NOMO-1 treated with DMSO at 0.1 percent for 48 hours (cell line): ENCODE results near the gene MAGEA9B.
"Not testable (repeated sequence)": the region's sequence is repeated elsewhere in the genome, so short reads cannot be mapped to it uniquely, and the experiment has no call there.

Source experiments
- DNase-seq: peaks from one replicate; lab custom pipeline; 2025; ENCODE audit not compliant: unreplicated experiment; lab: John Stamatoyannopoulos, UW

MAGEA9B gene, protein sequence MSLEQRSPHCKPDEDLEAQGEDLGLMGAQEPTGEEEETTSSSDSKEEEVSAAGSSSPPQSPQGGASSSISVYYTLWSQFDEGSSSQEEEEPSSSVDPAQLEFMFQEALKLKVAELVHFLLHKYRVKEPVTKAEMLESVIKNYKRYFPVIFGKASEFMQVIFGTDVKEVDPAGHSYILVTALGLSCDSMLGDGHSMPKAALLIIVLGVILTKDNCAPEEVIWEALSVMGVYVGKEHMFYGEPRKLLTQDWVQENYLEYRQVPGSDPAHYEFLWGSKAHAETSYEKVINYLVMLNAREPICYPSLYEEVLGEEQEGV

DNA sequence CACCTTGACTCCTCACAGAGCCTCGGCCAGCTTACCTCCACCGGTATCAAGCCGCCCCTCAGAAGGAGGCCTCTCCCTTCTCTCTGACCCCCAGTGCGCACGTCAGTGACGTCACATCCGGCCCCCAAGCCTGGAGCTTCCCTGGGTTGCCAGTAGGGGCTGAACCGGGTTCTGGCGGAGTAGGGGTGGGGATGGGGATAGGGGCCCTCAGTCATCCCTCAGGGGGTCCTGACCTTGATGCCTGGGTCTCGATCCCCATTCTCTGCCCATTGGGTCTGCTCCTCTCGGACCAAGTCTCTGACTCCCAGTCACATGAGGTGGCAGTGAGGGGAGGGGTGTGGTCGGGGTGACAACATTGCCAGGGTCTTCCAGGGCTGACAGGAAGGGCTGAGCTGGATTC lies at the start of gene MAGEA9B:
Gene MAGEA9B (minus strand): TSS at position 101 of the 400 bp plus-strand sequence. CDS start 4,280 bp downstream, outside the sequence.
- DNase-seq, result not testable (repeated sequence)

DNA sequence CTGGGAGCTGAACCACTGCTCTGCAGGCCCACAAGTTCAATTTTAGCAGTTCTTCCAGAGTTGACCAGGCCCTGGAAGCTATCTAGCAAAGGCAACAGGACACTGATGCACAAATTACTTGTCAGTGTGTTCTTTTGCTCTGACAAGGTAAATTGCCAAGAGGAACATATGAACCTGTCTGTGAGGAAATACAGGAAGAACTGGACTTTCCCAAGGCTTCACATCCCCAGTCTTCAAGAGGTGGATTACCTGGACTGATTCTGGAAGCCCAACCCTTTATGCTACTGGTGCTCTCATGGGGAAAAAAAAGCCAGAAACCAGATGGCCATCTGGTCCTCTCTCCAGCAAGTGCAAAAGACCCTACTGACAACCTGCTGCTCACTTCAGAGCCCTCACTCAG lies 46.3 kb upstream of the MAGEA9B start:
- no peak for DNase-seq

DNA sequence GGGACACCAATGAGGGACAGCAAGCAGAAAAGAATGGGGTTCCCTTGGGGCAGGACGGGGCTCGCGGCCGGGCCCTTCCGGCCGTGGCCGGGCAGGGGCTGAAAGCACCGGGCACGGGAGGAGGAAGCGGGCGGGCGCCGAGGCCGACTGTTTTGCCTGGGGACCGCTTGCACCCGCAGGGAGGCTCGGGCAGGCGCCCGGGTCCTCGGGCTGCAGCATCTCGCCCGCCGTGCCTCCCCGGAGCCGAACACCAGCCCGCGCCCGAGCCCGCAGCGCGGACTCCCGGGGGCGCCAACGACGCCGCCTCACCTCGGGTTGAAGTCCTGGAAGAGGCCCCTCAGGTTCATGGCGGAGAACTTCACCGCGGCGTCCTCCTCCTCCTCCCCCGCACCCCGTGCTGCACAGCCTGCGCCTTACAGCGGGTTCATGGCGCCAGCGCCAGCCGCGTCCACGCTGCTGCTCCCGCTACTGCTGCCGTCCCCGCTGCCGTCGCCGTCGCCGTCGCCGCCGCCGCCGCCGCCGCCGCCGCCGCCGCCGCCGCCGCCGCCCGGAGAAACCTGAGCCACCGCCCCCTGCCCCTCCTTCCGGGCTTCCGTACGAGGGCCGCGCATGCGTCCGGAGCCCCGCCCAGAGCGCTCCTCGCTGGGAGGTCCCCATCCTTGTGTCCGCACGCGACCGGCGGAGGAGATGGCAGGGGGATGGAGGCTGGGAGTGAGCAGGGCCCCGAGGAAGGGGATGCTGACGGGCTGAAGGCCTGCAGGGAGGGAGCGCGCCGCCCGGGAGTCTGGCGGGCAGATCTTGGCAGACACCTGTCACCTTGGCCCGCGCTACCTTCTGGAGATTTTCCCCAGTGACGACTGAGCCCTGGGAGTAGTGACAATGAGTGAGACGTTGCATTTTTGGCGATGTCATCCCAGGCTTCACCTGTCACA lies 44.2 kb upstream of the MAGEA9B start, which contains the start of gene TMEM185A:
Gene TMEM185A (minus strand): TSS at position 559 of the 932 bp plus-strand sequence. CDS start 212 bp downstream, at position 347.
- peak; percentile 27 for DNase-seq

DNA sequence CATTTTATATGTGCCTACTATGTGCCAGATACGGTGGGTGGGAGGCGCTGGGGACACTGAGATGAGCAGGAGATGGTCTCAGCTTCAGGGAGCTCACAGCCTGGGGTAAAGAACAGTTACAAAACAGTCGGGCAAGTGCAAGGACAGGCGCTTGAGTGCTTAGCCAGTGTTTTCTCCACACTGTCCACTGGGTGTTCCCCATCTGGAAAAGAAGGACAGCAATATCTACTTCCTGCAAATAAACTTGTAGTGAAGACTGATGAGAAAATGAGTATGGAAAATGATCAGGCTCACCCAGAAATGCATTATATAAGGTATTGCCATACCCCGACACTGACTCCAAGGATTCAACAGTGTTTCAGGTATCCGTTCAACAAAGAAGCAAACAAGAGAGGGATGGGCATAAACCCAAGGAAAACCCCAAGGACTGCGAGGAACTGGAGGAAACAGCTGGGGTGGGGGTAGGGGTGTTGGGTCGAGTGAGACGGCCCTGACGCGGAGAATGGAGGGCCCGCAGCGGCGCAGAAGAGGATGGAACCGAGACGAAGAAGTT lies 43.5 kb upstream of the MAGEA9B start:
- DNase-seq, result no peak

DNA sequence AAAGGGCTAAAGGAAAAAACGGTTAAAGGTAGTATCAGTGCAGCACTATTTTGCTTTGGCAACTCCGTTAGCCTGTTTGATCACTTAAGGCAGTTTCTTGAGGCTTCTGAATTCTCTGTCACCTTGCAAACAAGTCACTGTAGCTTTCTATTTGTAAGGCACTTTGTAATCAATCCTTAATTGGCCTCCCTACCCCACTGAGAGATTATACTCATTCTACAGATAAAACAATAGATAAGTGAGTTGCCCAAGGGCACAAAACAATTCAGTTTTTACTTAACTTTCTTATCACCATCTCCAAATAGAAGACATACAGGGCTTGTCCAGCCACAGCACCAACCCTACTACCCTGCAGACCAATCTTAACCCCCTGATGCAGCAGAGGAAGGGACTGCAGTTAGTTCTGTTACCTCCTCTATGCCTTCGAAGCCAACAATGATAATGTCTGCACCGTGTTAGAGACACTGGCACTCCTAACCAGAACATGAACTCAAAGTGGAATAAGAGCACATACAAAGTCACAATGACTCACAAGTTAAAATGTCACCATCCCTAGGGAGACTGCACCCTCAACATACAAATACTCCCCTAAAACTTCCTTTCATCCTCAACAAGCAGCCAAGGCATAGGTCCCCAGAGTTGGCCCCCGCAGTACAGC lies 42.6 kb upstream of the MAGEA9B start:
- no peak for DNase-seq

DNA sequence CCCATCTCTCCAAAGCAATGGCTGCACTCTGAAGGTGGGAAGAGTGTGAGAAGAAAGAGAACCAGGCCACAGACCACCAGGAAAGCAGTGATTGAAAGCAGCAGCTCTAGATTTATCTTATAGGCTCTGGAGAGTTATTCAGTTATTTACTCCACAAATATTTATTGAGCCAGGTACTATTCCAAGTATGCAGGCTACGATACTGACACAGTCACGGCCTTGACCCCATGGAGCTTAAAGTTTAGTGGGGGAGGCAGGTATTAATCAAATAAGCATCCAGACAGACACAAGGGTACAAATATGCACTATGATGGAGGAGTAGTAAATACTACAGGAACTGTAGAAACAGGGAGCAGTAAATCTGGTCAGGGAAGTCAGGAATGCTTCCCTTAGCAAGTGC lies 41.5 kb upstream of the MAGEA9B start:
- DNase-seq, result no peak

DNA sequence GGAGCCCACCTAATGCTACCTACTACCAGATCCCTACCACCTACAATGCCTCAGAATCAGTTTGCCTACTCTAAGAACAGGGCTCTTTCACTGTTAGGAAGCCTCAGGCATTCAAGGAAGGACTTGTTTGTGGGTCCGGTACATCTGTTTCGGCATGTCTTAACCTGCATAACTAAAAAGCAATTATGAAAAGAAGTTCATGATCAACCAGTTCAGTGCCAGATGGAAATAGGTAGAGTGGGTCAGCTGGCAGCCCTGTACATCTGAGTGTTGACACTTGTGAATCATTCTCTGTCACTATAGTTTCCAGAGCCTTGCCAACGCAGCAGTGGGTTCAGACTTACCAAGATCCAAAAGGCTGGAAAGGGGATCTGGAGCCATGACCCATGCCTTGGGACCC lies 41.0 kb upstream of the MAGEA9B start:
- DNase-seq, result no peak

DNA sequence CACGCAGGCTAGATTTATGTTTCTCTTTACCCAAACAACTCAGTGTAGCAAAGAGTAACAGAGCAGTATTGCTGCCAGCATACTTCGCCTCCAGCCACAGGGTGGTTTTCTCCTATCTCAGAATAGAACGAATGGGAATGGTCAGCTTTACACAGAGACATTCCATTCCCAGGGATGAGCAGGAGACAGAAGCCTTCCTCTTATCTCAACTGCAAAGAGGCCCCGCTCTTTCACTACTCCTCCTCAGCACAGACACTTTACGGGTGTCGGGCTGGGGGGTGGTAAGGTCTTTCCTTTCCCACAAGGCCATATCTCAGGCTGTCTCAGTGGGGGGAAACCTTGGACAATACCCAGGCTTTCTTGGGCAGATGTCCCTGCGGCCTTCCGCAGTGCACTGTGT lies 39.6 kb upstream of the MAGEA9B start:
- not testable (repeated sequence) for DNase-seq

DNA sequence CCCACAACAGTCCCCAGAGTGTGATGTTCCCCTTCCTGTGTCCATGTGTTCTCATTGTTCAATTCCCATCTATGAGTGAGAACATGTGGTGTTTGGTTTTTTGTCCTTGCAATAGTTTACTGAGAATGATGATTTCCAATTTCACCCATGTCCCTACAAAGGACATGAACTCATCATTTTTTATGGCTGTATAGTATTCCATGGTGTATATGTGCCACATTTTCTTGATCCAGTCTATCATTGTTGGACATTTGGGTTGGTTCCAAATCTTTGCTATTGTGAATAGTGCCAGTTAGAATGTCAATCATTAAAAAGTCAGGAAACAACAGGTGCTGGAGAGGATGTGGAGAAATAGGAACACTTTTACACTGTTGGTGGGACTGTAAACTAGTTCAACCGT lies 32.4 kb upstream of the MAGEA9B start:
- not testable (repeated sequence) for DNase-seq

DNA sequence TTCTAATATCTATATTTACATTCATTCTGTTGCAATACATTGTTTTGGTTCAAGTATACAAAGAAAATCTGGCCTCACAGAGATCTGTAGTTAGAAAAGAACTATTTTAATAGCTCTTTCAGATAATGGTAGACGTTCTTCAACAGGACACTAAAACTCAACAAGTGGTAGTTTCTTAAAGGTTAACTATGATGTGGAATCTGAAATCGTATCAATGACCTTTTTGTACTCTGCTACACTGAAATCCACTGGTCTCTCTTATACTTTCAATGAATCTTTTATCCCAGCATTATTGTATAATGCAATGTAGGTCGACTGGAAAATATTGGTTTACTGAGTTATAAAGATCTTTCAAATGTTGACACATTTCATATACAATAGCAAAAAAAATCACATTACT lies 31.6 kb upstream of the MAGEA9B start:
- DNase-seq, result no peak

DNA sequence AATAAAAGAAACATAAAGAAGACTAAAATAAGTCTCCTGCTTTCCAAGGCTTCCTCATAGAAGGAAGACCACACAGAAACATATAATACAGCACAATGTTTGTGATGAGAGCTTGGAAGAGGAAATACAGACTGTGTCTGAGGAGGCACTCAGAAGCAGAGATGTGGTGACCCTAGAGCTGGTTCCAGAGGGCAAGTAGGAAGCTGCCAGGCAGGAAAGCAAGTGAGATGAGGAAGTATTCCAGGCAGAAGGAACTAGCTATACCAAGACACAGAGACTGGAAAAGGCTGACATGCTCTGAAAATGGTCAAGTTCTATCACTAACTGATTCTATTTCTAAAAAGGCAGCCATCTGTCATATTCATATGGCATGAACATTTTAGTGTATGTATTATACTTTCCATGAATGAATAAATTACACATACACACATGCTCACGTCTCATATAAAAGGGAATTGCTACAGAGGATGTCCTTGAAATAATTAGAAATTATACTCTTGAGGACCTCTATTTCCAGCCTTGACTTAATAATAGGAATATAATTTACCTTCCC lies 24.4 kb upstream of the MAGEA9B start:
- no peak for DNase-seq

DNA sequence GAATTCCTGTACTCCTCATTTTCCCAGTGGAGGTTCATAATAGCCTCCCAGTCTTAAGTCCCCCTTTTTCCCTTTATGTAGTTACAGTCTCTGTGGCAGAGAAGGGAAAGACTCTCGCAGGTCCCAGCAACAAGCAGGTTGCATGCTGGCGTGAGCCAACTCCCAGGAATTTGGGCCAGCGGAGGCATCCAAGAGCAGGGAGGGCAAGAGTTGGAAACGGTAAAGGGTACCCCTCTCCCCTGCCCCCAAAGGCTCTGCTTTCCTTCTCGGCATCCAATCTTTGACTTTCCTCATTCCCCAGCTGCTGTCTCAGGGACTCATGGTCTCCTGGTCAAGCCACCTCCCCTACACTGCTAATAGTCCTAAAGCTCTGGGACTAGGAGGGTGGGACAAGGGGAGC lies 23.3 kb upstream of the MAGEA9B start:
- DNase-seq, result no peak

DNA sequence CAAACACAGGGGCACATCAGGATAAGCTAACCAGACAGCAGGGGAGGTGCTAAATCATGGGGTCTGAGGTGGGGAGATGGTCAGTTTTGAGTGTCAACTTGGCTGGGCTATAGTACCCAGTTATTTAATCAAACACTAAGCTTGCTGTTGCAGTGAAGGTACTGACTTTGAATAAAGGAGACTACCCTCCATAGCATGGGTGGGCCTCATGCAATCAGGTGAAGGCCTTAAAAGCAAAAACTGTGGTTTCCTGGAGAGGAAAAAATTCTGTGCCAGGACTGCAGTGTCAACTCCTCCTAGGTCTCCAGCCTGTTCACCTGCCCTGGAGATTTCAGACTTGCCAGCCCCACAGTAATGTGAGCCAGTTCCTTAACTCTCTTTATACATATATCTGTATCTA lies 20.4 kb upstream of the MAGEA9B start:
- DNase-seq, result no peak

DNA sequence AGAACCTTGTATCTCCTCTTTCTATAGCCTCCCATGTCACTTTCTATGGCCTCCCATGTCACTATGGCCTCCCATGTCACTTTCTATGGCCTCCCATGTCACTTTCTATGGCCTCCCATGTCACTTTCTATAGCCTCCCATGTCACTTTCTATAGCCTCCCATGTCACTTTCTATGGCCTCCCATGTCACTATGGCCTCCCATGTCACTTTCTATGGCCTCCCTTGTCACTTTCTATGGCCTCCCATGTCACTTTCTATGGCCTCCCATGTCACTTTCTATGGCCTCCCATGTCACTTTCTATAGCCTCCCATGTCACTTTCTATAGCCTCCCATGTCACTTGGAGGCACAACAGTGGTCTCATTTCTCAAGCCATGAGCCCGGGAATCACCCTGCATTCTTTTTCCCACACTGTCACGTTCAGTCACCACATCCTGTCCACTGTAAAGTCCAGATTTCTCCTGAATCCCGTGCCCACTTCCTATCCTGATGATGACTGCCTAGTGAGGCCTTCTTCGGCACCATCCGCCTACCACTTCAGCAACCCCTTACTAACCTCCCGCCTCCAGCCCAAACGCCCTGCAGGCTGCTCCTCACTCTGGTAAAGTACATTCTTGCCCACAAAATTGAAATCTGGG lies 18.1 kb upstream of the MAGEA9B start:
- not testable (repeated sequence) for DNase-seq

DNA sequence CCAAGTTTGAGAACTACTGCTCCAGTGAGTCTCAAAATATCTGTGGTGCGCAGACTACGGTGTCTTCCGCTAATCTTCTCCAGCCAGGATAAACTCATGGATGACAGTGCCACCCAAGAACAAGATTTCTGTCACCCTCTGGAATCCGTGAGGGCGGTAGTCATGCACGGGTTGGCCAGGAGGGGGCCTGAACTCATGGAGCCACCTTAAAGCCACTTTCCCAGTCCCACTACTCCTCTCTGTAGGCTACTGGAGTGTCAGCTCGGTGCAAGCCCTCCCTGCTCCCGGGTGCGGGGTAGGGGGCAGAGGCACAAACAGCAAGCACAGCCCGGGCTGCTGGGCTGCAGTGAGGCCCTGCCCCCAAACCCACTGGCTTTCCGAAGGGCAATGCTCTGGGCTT lies 11.3 kb upstream of the MAGEA9B start:
- DNase-seq, result not testable (repeated sequence)

DNA sequence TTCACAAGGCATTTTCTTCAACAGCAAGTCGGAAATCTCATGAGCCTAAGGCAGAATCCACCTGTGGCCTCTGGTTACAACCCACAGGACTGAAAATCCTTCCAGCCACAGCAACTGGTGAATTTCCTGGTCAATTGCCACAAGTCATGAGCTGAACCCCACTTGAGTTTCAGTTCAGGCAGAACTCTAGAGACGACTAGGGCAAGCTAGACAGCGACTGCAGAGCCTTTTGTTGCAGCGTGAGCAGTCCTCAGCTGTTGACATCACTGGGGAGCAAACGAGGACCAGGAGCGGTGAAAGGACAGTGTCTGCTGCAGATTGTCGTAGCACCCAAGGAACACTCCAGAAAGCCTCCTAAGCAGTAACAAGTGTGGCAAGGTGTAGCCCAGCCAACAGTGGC lies 8.7 kb upstream of the MAGEA9B start:
- DNase-seq, result not testable (repeated sequence)

DNA sequence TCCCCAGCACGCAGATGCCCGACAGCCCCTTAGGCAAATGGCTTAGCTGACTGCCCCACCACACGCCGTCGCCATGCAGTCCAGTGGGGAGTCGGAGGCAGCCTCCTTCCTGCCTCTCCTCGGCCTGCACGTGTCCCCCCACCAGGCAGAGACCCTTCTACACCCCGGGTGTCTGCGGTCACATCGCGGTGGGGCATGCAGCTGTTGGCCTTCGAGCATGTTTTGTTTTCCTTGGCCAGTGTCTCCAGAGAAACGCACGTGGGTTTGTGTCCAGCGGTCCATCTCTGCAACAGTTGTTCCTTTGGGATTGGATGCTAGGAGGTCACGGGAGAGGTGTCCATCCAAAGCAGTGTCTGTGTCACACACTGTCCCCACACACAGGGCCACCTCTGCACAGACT lies 8.0 kb upstream of the MAGEA9B start, which contains the start of gene HSFX2:
Gene HSFX2 (minus strand): TSS at position 101 of the 400 bp plus-strand sequence. CDS start 614 bp downstream, outside the sequence.
- not testable (repeated sequence) for DNase-seq

DNA sequence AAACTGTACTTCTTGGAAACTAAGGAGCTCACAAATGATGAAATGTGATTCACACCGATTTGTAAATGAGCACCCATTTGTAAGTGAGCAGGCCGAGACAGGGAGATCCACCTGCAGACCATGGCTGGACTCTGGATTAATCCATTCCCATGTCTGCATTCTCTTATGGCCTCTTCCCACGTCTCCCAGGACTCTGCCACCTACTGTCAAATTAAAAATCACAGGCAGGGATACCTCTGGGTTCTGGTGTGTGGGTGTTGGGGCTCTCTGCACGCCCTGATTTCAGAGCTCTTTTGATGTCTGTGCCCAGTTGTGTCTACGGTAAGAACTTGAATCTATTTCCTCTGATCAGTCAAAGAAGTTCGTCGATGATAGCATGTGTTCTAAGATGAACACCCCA lies 3.7 kb upstream of the MAGEA9B start:
- not testable (repeated sequence) for DNase-seq

DNA sequence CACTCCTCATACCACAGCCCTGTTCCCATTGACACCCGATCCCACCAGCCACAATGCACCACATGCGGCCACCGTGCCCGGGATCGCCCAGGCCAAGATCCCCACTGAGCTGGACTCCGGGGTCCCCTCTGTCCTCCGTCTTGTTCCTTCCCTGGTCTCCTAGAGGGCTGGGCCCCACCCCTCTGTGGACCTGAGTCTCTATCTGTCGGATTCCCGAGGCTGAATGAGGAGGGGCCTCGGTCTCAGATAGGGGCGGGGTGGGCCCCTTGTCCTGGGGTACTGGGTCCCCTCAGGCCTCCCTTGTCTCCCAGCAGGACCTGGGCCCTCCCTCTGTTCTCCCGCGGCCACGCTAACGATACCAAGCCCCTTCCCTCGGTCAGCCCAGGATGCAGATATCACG lies 1.6 kb downstream of the MAGEA9B start:
- DNase-seq, result not testable (repeated sequence)

DNA sequence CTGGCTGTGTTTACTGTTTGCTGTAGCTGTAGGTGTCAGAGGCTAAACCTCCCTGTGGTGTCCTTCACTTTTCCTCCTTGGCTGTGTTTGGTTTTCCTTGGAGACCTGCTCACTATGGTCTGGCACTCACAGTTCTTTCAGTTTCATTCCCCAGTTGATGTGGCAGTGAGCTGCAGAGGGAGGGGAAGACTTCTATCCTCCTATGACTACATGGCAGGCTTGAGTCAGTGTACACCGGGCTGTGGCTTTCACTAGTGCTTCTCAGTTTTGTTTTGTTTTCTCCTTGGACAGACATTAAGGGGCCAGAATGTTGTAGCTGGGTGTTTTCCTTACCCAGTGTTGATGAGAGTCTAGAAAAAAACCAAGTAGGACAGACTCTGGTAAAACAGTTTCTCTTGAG lies 13.8 kb downstream of the MAGEA9B start:
- DNase-seq, result not testable (repeated sequence)
